ENCODE measurements around the gene GLTP.

Gene GLTP

GRCh38 chr12:109840305-109841074, 39.9 kb downstream of the GLTP start:
- no peak for DNase-seq

- no peak for DNase-seq
These were observed 40.9 kb downstream of the GLTP start for GRCh38 chr12:109839444-109839843.

- no peak for DNase-seq
These were observed 43.4 kb downstream of the GLTP start for GRCh38 chr12:109836916-109837315.

- DNase-seq: no peak
These were observed 44.5 kb downstream of the GLTP start for GRCh38 chr12:109835827-109836226.

GRCh38 chr12:109833307-109834189, 46.8 kb downstream of the GLTP start, which contains the start of gene TRPV4:
TSS of gene TRPV4 (minus strand) at chr12:109833398. CDS start at chr12:109814796, 18,602 bp downstream.
- DNase-seq: no peak

GRCh38 chr12:109832541-109833306, 47.6 kb downstream of the GLTP start:
- DNase-seq: no peak

GRCh38 chr12:109831929-109832328, 48.4 kb downstream of the GLTP start:
- no peak for DNase-seq

GRCh38 chr12:109831365-109831764, 49.0 kb downstream of the GLTP start:
- DNase-seq: no peak

- no peak for DNase-seq
These were observed 49.6 kb downstream of the GLTP start for GRCh38 chr12:109830718-109831117.

- DNase-seq: no peak
These were observed 50.1 kb downstream of the GLTP start for GRCh38 chr12:109830267-109830666.

GRCh38 chr12:109829667-109830066, 50.7 kb downstream of the GLTP start:
- DNase-seq: no peak

- DNase-seq: no peak
These were observed 51.4 kb downstream of the GLTP start for GRCh38 chr12:109828754-109829511.

GRCh38 chr12:109827566-109828550, 52.5 kb downstream of the GLTP start:
- no peak for DNase-seq

GRCh38 chr12:109827080-109827479, 53.3 kb downstream of the GLTP start:
- DNase-seq: no peak

- no peak for DNase-seq
These were observed 55.6 kb downstream of the GLTP start for GRCh38 chr12:109824731-109825130.

- DNase-seq: no peak
These were observed 57.4 kb downstream of the GLTP start for GRCh38 chr12:109822951-109823411.

GRCh38 chr12:109822416-109822815, 57.9 kb downstream of the GLTP start:
- DNase-seq: no peak

GRCh38 chr12:109821968-109822367, 58.4 kb downstream of the GLTP start:
- no peak for DNase-seq

- no peak for DNase-seq
These were observed 59.4 kb downstream of the GLTP start for GRCh38 chr12:109820816-109821381.

- DNase-seq: no peak
These were observed 61.3 kb downstream of the GLTP start for GRCh38 chr12:109818905-109819500.

All from kidney glomerular epithelial cell (primary cell).